ENCODE results near the gene CFAP99. TPM values are rescaled to one million over a fixed set of nuclear protein-coding genes. Genes with fewer than 3 reads are reported as not detected.

Gene CFAP99
- total RNA-seq, 2 donors from 2014 or later, result 0.32 to 0.49 TPM

DNA sequence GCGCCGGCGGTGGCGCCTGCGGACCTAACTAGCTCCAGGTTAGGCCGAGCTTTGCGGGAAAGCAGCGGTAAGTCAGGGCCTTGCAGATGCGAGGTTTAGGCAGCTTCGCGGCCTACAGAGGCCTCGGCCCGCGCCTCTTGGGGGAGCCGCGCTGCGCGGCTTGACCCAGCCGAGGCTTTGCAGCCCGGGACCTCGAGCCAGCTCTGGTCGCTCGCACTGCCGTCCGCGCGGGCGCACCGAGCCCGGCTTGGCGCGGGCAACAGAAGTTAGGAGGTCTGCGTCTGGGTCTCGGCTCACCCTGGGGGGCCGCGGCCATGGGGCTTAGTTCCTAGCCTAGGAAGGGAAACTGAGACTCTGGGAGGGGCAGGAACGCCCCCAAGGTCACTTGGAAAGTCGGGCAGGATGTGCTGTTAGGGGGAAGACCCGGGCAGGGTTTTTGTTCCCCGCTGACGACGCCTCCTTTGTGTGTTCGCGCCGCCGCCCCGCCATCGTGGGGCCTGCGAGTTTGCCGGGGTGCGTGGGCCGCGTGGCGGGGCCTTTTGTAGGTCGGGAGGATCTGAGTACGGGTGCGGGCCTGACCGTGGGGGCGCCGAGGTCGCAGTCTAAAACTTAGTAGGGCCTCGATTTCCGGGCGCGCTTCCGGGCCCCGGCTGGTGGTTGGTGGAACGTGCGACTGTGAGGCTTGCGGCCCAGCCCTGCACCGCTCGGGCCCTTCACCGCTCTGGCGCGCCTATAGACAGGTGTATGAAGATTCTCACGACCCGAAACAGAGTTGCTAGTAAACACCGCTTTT, 50.6 kb downstream of the CFAP99 start:
- H3K27ac ChIP-seq, result peak overlapping the region; percentile 96
- peak overlapping the region; percentile 93 to 96 for H3K9ac ChIP-seq (ENCODE audit: low read depth in 2 of 2, low read length in 2 of 2)
- peaks cover 8% of the 10 kb centered on the region for H3K36me3 ChIP-seq
- H3K4me3 ChIP-seq, result peak overlapping the region; percentile 98
- TF ChIP-seq, protein P1, sequence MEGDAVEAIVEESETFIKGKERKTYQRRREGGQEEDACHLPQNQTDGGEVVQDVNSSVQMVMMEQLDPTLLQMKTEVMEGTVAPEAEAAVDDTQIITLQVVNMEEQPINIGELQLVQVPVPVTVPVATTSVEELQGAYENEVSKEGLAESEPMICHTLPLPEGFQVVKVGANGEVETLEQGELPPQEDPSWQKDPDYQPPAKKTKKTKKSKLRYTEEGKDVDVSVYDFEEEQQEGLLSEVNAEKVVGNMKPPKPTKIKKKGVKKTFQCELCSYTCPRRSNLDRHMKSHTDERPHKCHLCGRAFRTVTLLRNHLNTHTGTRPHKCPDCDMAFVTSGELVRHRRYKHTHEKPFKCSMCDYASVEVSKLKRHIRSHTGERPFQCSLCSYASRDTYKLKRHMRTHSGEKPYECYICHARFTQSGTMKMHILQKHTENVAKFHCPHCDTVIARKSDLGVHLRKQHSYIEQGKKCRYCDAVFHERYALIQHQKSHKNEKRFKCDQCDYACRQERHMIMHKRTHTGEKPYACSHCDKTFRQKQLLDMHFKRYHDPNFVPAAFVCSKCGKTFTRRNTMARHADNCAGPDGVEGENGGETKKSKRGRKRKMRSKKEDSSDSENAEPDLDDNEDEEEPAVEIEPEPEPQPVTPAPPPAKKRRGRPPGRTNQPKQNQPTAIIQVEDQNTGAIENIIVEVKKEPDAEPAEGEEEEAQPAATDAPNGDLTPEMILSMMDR (IDR thresholded peaks at IDR 0.05), result no peak
- no peaks in the 10 kb centered on the region for H3K9me3 ChIP-seq
- peaks cover 14% of the 10 kb centered on the region for H3K4me1 ChIP-seq
- H3K27me3 ChIP-seq, result no peaks in the 10 kb centered on the region
- DNase-seq, result peak; percentile 67
- intact Hi-C loops (cut with DNase I), result no loop called here

DNA sequence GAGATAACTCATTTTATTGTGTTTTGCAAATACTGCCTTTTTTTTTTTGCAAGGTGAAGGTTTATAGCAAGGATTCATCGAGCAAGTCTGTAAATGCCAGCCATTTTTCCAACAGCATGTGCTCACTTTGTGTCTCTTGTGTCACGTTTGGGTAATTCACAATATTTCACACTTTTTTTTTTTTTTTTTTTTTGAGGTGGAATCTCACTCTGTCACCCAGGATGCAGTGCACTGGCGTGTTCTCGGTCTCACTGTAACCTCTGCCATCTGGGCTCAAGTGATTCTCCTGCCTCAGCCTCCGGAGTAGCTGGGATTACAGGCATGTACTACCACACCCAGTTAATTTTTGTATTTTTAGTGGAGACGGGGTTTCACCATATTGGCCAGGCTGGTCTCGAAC, 52.0 kb downstream of the CFAP99 start:
- H3K27ac ChIP-seq, result no peak overlapping the region
- H3K9me3 ChIP-seq, result no peaks in the 10 kb centered on the region
- peak overlapping the region; percentile 98 for H3K4me3 ChIP-seq
- no peak overlapping the region for H3K9ac ChIP-seq (ENCODE audit: low read depth in 2 of 2, low read length in 2 of 2)
- no peak for DNase-seq
- TF ChIP-seq, protein P1 (IDR thresholded peaks at IDR 0.05), result no peak
- peaks cover 8% of the 10 kb centered on the region for H3K36me3 ChIP-seq
- no peaks in the 10 kb centered on the region for H3K27me3 ChIP-seq
- H3K4me1 ChIP-seq, result peaks cover 14% of the 10 kb centered on the region
- intact Hi-C loops (cut with DNase I), result no loop called here

DNA sequence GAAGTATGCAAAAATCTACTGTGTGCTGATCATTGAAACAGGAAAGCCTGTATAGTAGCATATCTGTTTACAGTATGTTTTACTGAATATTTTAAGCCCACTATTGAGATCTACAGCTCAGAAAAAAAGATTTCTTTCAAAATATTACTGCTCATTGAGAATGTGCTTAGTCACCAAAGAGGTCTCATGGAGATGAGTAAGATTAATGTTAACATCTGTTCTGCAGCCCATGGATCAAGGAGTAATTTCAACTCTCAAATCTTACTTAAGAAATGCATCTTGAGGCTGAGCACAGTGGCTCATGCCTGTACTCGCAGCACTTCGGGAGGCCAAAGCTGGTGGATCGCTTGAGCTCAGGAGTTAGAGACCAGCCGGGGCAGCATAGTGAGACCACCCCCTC, 53.4 kb downstream of the CFAP99 start:
- no peak overlapping the region for H3K27ac ChIP-seq
- H3K27me3 ChIP-seq, result no peaks in the 10 kb centered on the region
- H3K36me3 ChIP-seq, result peaks cover 8% of the 10 kb centered on the region
- no peaks in the 10 kb centered on the region for H3K9me3 ChIP-seq
- no peak overlapping the region for H3K9ac ChIP-seq (ENCODE audit: low read depth in 2 of 2, low read length in 2 of 2)
- H3K4me1 ChIP-seq, result peaks cover 14% of the 10 kb centered on the region
- intact Hi-C loops (cut with DNase I), result no loop called here
- H3K4me3 ChIP-seq, result no peak overlapping the region
- DNase-seq, result no peak
- TF ChIP-seq, protein P1 (IDR thresholded peaks at IDR 0.05), result no peak

DNA sequence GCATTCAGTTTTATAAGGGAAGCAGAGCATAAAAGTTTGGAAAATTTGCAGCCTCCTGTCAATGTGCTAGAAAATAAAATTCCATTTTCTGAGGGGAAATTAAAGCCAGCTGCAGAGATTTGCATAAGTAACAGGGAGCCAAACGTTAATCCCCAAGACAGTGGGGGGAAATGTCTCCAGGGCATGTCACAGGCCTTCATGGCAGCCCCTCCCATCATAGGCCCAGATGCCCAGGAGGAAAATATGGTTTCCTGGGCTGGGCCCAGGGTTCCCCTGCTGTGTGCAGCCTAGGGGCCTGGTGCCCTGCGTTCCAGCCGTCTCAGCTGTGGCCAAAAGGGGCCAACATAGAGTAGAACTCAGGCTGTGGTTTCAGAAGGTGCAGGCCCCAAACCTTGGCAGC, 59.5 kb downstream of the CFAP99 start:
- intact Hi-C loops (cut with DNase I), result no loop called here
- H3K4me1 ChIP-seq, result peaks cover 45% of the 10 kb centered on the region
- no peaks in the 10 kb centered on the region for H3K9me3 ChIP-seq
- H3K27ac ChIP-seq, result peak overlapping the region; percentile 32
- TF ChIP-seq, protein P1 (IDR thresholded peaks at IDR 0.05), result no peak
- no peaks in the 10 kb centered on the region for H3K27me3 ChIP-seq
- no peak overlapping the region for H3K9ac ChIP-seq (ENCODE audit: low read depth in 2 of 2, low read length in 2 of 2)
- DNase-seq, result no peak
- no peaks in the 10 kb centered on the region for H3K36me3 ChIP-seq
- H3K4me3 ChIP-seq, result no peak overlapping the region

DNA sequence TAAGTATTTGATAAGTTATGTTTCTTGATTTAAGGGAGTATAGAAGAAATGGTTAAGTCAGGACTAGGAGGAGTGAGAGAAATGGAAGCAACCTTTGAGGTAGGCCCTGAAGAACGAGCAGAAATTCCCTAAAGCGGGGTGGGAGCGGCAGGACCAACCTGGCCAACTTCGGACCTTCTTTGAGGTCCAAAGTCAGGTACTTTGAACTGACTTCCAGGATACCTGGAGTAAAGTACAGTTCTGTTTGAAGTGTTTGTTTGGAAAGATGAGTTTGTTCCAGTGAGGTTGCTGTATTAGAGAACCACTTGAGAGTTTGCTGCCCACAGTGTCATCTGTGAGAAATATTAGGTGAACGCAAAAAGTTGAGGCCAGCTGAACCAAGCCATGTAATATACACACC, 61.9 kb downstream of the CFAP99 start:
- no peak overlapping the region for H3K27ac ChIP-seq
- H3K4me3 ChIP-seq, result no peak overlapping the region
- peaks cover 55% of the 10 kb centered on the region for H3K4me1 ChIP-seq
- no peaks in the 10 kb centered on the region for H3K27me3 ChIP-seq
- no peak for DNase-seq
- no peaks in the 10 kb centered on the region for H3K36me3 ChIP-seq
- H3K9ac ChIP-seq (ENCODE audit: low read depth in 2 of 2, low read length in 2 of 2), result no peak overlapping the region
- no peaks in the 10 kb centered on the region for H3K9me3 ChIP-seq
- TF ChIP-seq, protein P1 (IDR thresholded peaks at IDR 0.05), result no peak
- intact Hi-C loops (cut with DNase I), result no loop called here

Data from colonic mucosa (tissue), 4 donors.